ENCODE results near the gene ZFYVE1. TPM values are rescaled to one million over a fixed set of nuclear protein-coding genes. Genes with fewer than 3 reads are reported as not detected.
A peak's percentile ranks its signal among the peaks of the same experiment; 100 is the strongest.

ZFYVE1 gene
- total RNA-seq, 6 experiments from 2014 or later = 13.6 to 18.3 (median 15.6) TPM

DNA sequence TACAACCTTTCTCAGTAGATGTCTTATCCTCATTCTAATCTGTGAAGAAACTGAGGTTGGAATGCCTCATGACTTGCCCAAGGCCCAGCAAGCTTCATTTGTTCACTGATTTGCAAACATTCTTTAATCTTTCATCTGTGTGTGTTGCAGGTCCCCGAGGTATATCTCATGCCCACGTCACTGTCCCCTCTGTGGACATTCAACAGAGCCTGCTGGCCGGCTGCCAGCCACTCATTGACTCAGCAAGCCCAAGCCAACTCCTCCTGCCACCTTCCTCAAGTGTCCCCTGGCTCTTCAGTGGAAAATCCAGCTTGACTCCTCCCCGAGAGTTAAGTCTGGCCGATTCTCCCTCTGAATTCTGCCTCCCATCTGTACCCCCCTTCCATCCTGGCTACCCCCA, 102.6 kb downstream of the ZFYVE1 start:
- Mint-ChIP-seq H3K9me3 (no peaks in the 10 kb centered on the region), H3K27ac (no peak overlapping the region), H3K4me3 (no peak overlapping the region), H3K4me1 (ENCODE audit: low read depth) (peaks cover 30% of the 10 kb centered on the region), H3K36me3 (ENCODE audit: low read depth) (no peaks in the 10 kb centered on the region; the same call in 1 of the 2 replicates), H3K27me3 (ENCODE audit: insufficient read depth) (peaks cover 3% of the 10 kb centered on the region)
- DNase-seq = no peak
- TF ChIP-seq, protein P1, sequence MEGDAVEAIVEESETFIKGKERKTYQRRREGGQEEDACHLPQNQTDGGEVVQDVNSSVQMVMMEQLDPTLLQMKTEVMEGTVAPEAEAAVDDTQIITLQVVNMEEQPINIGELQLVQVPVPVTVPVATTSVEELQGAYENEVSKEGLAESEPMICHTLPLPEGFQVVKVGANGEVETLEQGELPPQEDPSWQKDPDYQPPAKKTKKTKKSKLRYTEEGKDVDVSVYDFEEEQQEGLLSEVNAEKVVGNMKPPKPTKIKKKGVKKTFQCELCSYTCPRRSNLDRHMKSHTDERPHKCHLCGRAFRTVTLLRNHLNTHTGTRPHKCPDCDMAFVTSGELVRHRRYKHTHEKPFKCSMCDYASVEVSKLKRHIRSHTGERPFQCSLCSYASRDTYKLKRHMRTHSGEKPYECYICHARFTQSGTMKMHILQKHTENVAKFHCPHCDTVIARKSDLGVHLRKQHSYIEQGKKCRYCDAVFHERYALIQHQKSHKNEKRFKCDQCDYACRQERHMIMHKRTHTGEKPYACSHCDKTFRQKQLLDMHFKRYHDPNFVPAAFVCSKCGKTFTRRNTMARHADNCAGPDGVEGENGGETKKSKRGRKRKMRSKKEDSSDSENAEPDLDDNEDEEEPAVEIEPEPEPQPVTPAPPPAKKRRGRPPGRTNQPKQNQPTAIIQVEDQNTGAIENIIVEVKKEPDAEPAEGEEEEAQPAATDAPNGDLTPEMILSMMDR (IDR thresholded peaks at IDR 0.05) = no peak

- no peaks in the 10 kb centered on the region for H3K9me3 Mint-ChIP-seq
- peaks cover 26% of the 10 kb centered on the region for H3K4me1 Mint-ChIP-seq (ENCODE audit: low read depth)
- H3K27ac Mint-ChIP-seq = no peak overlapping the region; the same call in 1 of the 2 replicates
- DNase-seq = no peak
- TF ChIP-seq, protein P1 (IDR thresholded peaks at IDR 0.05) = no peak
- peaks cover 10% of the 10 kb centered on the region for H3K27me3 Mint-ChIP-seq (ENCODE audit: insufficient read depth)
- no peaks in the 10 kb centered on the region; the same call in 1 of the 2 replicates for H3K36me3 Mint-ChIP-seq (ENCODE audit: low read depth)
- no peak overlapping the region for H3K4me3 Mint-ChIP-seq
These were observed 105.5 kb downstream of the ZFYVE1 start for GRCh38 chr14:72921396-72921795.

DNA sequence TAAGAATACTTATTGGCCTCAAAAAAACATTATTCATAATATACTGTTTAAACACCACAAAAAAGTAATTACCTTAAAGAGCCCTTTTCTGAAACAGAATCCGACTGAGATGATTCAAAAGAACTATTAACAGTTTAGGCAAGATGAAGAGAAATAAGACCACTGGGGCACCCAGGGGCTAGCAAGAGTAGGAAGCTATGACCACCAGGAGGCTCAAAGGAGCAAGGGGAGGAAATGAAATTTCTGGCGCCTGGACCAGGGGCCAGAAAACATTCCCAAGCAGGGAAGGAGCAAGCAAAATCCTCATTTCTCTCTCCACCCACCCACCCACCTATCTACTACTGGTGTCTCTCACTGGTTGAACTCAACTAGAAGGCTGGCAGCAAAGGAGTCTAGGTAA, 106.9 kb downstream of the ZFYVE1 start:
- no peak overlapping the region for H3K27ac Mint-ChIP-seq
- H3K9me3 Mint-ChIP-seq = no peaks in the 10 kb centered on the region
- TF ChIP-seq, protein P1 (IDR thresholded peaks at IDR 0.05) = peak; percentile 36
- H3K4me1 Mint-ChIP-seq (ENCODE audit: low read depth) = peaks cover 27% of the 10 kb centered on the region
- no peaks in the 10 kb centered on the region for H3K36me3 Mint-ChIP-seq (ENCODE audit: low read depth)
- DNase-seq = no peak
- no peak overlapping the region for H3K4me3 Mint-ChIP-seq
- peaks cover 10% of the 10 kb centered on the region for H3K27me3 Mint-ChIP-seq (ENCODE audit: insufficient read depth)

Other genes with a start within 250 kb of the ZFYVE1 start
- gene DPF3, start 133.0 kb downstream of the ZFYVE1 start, total RNA-seq (2021; fragmentation: NEBNext Ultra II Directional; extraction: Animal tissue kit (Norgen Biotek cat#: 25700)) = 1 to 10 TPM; 4.1 to 6.6 (median 5.4) TPM
- gene DCAF4, start 100.6 kb downstream of the ZFYVE1 start, total RNA-seq (2021; fragmentation: NEBNext Ultra II Directional; extraction: Animal tissue kit (Norgen Biotek cat#: 25700)) = 10 to 100 TPM; 14.4 to 20.0 (median 16.2) TPM
- 10 to 100 TPM; 60.2 to 71.2 (median 64.1) TPM for gene RBM25, start 31.4 kb upstream of the ZFYVE1 start, total RNA-seq (2021; fragmentation: NEBNext Ultra II Directional; extraction: Animal tissue kit (Norgen Biotek cat#: 25700))
- 10 to 100 TPM; 34.5 to 44.6 (median 40.2) TPM for gene PSEN1, start 109.4 kb upstream of the ZFYVE1 start, total RNA-seq (2021; fragmentation: NEBNext Ultra II Directional; extraction: Animal tissue kit (Norgen Biotek cat#: 25700))
- 1 to 10 TPM; 1.5 to 3.0 (median 2.3) TPM for gene PAPLN, start 210.4 kb upstream of the ZFYVE1 start, total RNA-seq (2021; fragmentation: NEBNext Ultra II Directional; extraction: Animal tissue kit (Norgen Biotek cat#: 25700))

Data from HFFc6 (cell line).